ENCODE data around the gene MAGEB5. TPM values are rescaled to one million over a fixed set of nuclear protein-coding genes. Genes with fewer than 3 reads are reported as not detected.

MAGEB5 gene
- total RNA-seq, 1 experiment from 2014 or later, result not detected

DNA sequence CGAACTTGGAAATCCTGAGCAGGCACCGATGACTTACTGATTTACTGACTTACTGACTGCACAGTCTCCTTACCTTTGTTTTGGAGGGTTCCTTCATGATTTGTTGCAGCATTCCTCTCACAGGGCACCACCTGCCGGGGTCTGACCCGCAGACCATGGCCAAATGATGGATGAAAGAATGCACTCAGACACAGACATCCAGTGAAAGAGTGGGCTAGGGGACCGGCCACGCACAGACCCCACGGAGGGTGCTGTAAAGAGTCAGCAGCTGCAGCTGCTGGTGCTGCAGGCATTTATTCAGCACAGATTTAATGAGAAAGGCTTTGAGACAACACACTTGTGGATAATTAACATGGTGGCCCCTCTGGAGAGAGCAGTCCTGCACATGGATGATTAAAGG is 3.4 kb downstream of the MAGEB5 start:
- intact Hi-C loops (cut with micrococcal nuclease), result no loop called here
- no peak overlapping the region for H2AFZ ChIP-seq (ENCODE audit: low read length)
- no peaks in the 10 kb centered on the region for H4K20me1 ChIP-seq (ENCODE audit: low read length)
- no peaks in the 10 kb centered on the region for H3K79me2 ChIP-seq (ENCODE audit: low read length)
- no peak overlapping the region for H3K9ac ChIP-seq (ENCODE audit: low read length)
- no peaks in the 10 kb centered on the region for H3K4me1 ChIP-seq (ENCODE audit: insufficient read depth, low read length)
- no peaks in the 10 kb centered on the region for H3K36me3 ChIP-seq (ENCODE audit: low read depth, low read length)
- ATAC-seq (no peak), DNase-seq (no peak)
- no peaks in the 10 kb centered on the region for H3K9me2 ChIP-seq (replicated peaks; ENCODE audit: low read length)
- TF ChIP-seq, protein P1, sequence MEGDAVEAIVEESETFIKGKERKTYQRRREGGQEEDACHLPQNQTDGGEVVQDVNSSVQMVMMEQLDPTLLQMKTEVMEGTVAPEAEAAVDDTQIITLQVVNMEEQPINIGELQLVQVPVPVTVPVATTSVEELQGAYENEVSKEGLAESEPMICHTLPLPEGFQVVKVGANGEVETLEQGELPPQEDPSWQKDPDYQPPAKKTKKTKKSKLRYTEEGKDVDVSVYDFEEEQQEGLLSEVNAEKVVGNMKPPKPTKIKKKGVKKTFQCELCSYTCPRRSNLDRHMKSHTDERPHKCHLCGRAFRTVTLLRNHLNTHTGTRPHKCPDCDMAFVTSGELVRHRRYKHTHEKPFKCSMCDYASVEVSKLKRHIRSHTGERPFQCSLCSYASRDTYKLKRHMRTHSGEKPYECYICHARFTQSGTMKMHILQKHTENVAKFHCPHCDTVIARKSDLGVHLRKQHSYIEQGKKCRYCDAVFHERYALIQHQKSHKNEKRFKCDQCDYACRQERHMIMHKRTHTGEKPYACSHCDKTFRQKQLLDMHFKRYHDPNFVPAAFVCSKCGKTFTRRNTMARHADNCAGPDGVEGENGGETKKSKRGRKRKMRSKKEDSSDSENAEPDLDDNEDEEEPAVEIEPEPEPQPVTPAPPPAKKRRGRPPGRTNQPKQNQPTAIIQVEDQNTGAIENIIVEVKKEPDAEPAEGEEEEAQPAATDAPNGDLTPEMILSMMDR (conservative IDR thresholded peaks at IDR 0.05; ENCODE audit: low read depth, low read length), result no peak
- no peak for TF ChIP-seq EZH2 (IDR thresholded peaks at IDR 0.05; ENCODE audit: low read length, unreplicated experiment)
- TF ChIP-seq EZH2phosphoT487 (IDR thresholded peaks at IDR 0.05; ENCODE audit: borderline replicate concordance, low read length), result no peak
- H3K27ac ChIP-seq (ENCODE audit: low read length), result no peak overlapping the region
- H3F3A ChIP-seq (ENCODE audit: low read length, unreplicated experiment), result no peaks in the 10 kb centered on the region
- POLR2A ChIA-PET (ENCODE audit: unreplicated experiment), result no interaction called here
- H3K27me3 ChIP-seq (ENCODE audit: low read length), result no peaks in the 10 kb centered on the region
- H3K4me3 ChIP-seq (ENCODE audit: low read length), result no peak overlapping the region
- CTCF ChIA-PET, result no interaction called here
- BruUV-seq (replicated peaks), result no TSS peak
- no peaks in the 10 kb centered on the region for H3K9me3 ChIP-seq (ENCODE audit: low read length)
- H3K4me2 ChIP-seq (ENCODE audit: low read length), result no peak overlapping the region

DNA sequence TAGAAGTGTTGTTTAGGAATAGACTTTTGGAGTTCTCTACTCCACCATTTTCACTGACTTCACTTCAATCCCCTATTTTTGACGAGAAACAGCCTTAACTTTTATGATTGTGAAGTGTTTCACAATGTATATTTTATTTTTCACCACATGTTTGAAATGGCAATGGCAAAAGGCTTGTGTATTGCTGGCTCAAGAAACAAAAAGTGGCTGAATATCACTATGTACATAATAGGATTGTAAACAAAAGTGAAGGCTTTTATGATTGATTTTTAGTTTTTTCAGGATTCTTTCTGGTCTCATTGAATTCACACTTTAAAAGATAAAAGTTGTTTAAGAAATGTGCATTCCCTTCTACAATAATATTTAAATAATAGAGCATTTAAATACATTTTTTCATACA is 18.2 kb downstream of the MAGEB5 start:
- ChIA-PET CTCF (no interaction called here), POLR2A (ENCODE audit: unreplicated experiment) (no interaction called here)
- Histone ChIP-seq H3K27me3 (ENCODE audit: low read length) (no peaks in the 10 kb centered on the region), H3K9me3 (ENCODE audit: low read length) (no peaks in the 10 kb centered on the region; the same call in 1 of the 2 replicates), H3K4me1 (ENCODE audit: insufficient read depth, low read length) (no peaks in the 10 kb centered on the region), H3K9me2 (replicated peaks; ENCODE audit: low read length) (no peaks in the 10 kb centered on the region), H3K4me3 (ENCODE audit: low read length) (no peak overlapping the region), H3K36me3 (ENCODE audit: low read depth, low read length) (no peaks in the 10 kb centered on the region), H2AFZ (ENCODE audit: low read length) (no peak overlapping the region), H3K4me2 (ENCODE audit: low read length) (no peak overlapping the region), H4K20me1 (ENCODE audit: low read length) (no peaks in the 10 kb centered on the region), H3F3A (ENCODE audit: low read length, unreplicated experiment) (no peaks in the 10 kb centered on the region), H3K9ac (ENCODE audit: low read length) (no peak overlapping the region), H3K27ac (ENCODE audit: low read length) (no peak overlapping the region), H3K79me2 (ENCODE audit: low read length) (no peaks in the 10 kb centered on the region)
- no peak for TF ChIP-seq EZH2 (IDR thresholded peaks at IDR 0.05; ENCODE audit: low read length, unreplicated experiment)
- ATAC-seq (no peak), DNase-seq (no peak)
- BruUV-seq (replicated peaks), result no TSS peak
- intact Hi-C loops (cut with micrococcal nuclease), result no loop called here

DNA sequence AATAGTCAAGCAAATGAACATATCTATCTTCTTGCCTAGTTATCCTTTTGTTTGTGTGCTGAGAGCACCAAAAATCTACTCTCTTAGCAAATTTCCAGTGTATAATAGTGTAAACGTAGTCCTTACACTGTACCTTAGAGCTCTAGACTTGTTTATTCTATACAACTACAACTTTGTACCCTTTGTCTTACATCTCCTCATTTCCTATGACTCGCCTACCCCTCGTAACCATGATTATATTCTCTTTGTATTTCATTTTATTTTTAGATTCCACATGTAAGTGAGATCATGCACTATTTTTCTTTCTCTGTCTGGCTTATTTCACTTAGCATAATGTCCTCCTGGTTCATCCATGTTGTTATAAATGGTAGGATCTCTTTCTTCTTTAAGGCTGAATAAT is 37.6 kb downstream of the MAGEB5 start:
- Histone ChIP-seq H2AFZ (ENCODE audit: low read length) (no peak overlapping the region), H3K79me2 (ENCODE audit: low read length) (no peaks in the 10 kb centered on the region), H3K27me3 (ENCODE audit: low read length) (no peaks in the 10 kb centered on the region), H3K9me2 (replicated peaks; ENCODE audit: low read length) (no peaks in the 10 kb centered on the region), H3K36me3 (ENCODE audit: low read depth, low read length) (no peaks in the 10 kb centered on the region), H3K9ac (ENCODE audit: low read length) (no peak overlapping the region), H3K27ac (ENCODE audit: low read length) (no peak overlapping the region), H4K20me1 (ENCODE audit: low read length) (no peaks in the 10 kb centered on the region), H3F3A (ENCODE audit: low read length, unreplicated experiment) (no peaks in the 10 kb centered on the region), H3K4me1 (ENCODE audit: insufficient read depth, low read length) (no peaks in the 10 kb centered on the region), H3K4me2 (ENCODE audit: low read length) (no peak overlapping the region), H3K9me3 (ENCODE audit: low read length) (no peaks in the 10 kb centered on the region), H3K4me3 (ENCODE audit: low read length) (no peak overlapping the region)
- POLR2A ChIA-PET (ENCODE audit: unreplicated experiment), result no interaction called here
- no TSS peak for BruUV-seq (replicated peaks)
- intact Hi-C loops (cut with micrococcal nuclease), result no loop called here
- TF ChIP-seq, protein P1 (conservative IDR thresholded peaks at IDR 0.05; ENCODE audit: low read depth, low read length), result no peak
- no peak for TF ChIP-seq EZH2 (IDR thresholded peaks at IDR 0.05; ENCODE audit: low read length, unreplicated experiment)
- no peak for TF ChIP-seq EZH2phosphoT487 (IDR thresholded peaks at IDR 0.05; ENCODE audit: borderline replicate concordance, low read length)
- CTCF ChIA-PET, result no interaction called here
- DNase-seq (no peak), ATAC-seq (no peak)
